ENCODE data around the gene RUVBL2.

- TF ChIP-seq CTCF (IDR thresholded peaks at IDR 0.05 in 8 of 11, conservative IDR thresholded peaks at IDR 0.05 in 3 of 11) (no peak), POLR2AphosphoS5 (IDR thresholded peaks at IDR 0.05) (no peak), POLR2A (IDR thresholded peaks at IDR 0.05) (no peak)
Measured at GRCh38 chr19:48986211-48986610, 7.5 kb upstream of the RUVBL2 start.
